Loucy (cell line): Measurements from ENCODE around the gene IDH3G.

ENCODE experiments used
- H2AFZ ChIP-seq: fragments of 200-600 bp; sonication (generic); 2 replicates; pipeline ENCODE4 v1.6.0; 2016; ENCODE audit warnings: antibody characterized with exemption, mild to moderate bottlenecking, low read length, moderate library complexity
- H3F3A ChIP-seq: fragments of 200-600 bp; 2 replicates; pipeline ENCODE4 v1.6.0; 2016; ENCODE audit warnings: antibody characterized with exemption, low read depth, mild to moderate bottlenecking
- H3K27me3 ChIP-seq: fragments of 200-600 bp; sonication (generic); 2 replicates; pipeline ENCODE4 v1.6.1; 2014; ENCODE audit warnings: low read length, mild to moderate bottlenecking; ENCODE audit not compliant: insufficient read depth, poor library complexity, severe bottlenecking
- H3K36me3 ChIP-seq: fragments of 200-600 bp; sonication (generic); 2 replicates; pipeline ENCODE4 v1.6.1; 2016; ENCODE audit warnings: low read length; ENCODE audit not compliant: insufficient read depth
- H3K4me1 ChIP-seq: fragments of 200-600 bp; sonication (generic); 2 replicates; pipeline ENCODE4 v1.5.1; 2014; ENCODE audit warnings: low read length, mild to moderate bottlenecking; ENCODE audit not compliant: insufficient read depth, poor library complexity, severe bottlenecking
- H3K4me2 ChIP-seq: fragments of 200-600 bp; sonication (generic); 2 replicates; pipeline ENCODE4 v1.6.0; 2014; ENCODE audit warnings: antibody characterized with exemption, low read length, low read depth, mild to moderate bottlenecking; ENCODE audit not compliant: poor library complexity, severe bottlenecking
- H3K4me3 ChIP-seq: fragments of 200-600 bp; sonication (generic); 2 replicates; pipeline ENCODE4 v1.5.1; 2014; ENCODE audit warnings: low read length, mild to moderate bottlenecking, mixed read lengths; ENCODE audit not compliant: poor library complexity, severe bottlenecking
- H3K79me2 ChIP-seq: fragments of 200-600 bp; sonication (generic); 2 replicates; pipeline ENCODE4 v1.6.1; 2014; ENCODE audit warnings: low read length; ENCODE audit not compliant: insufficient read depth
- H3K9ac ChIP-seq: fragments of 200-600 bp; sonication (generic); 2 replicates; pipeline ENCODE4 v1.6.0; 2014; ENCODE audit warnings: mild to moderate bottlenecking, low read depth, low read length, moderate library complexity; ENCODE audit not compliant: poor library complexity, severe bottlenecking
- H3K9me2 ChIP-seq: fragments of 200-600 bp; sonication (generic); replicated peaks from 2 replicates; pipeline ENCODE4 v1.6.1; 2016; ENCODE audit warnings: low read depth, low read length, mixed read lengths
- H3K9me3 ChIP-seq: fragments of 200-600 bp; sonication (generic); 2 replicates; pipeline ENCODE4 v1.6.1; 2014; ENCODE audit warnings: mild to moderate bottlenecking, antibody characterized with exemption, low read length, low read depth; ENCODE audit not compliant: insufficient read depth
- H4K20me1 ChIP-seq: fragments of 200-600 bp; sonication (generic); 2 replicates; pipeline ENCODE4 v1.6.0; 2014; ENCODE audit warnings: antibody characterized with exemption, low read length, mild to moderate bottlenecking; ENCODE audit not compliant: insufficient read depth, poor library complexity, severe bottlenecking
- EZH2phosphoT487 ChIP-seq: fragments of 200-600 bp; IDR thresholded peaks from 2 replicates; pipeline ENCODE4 v1.6.1; 2018; ENCODE audit warnings: antibody characterized with exemption, mild to moderate bottlenecking, moderate library complexity, borderline replicate concordance
- TF ChIP-seq, protein P1 (sequence below): fragments of 200-600 bp; sonication (generic); conservative IDR thresholded peaks from 2 replicates; pipeline ENCODE4 v1.5.1; 2014; ENCODE audit warnings: mild to moderate bottlenecking, antibody characterized with exemption, low read length

Gene IDH3G

GRCh38 chrX:153827903-153828302 lies 33.7 kb upstream of the IDH3G start:
- no peak overlapping the region for H3K9ac ChIP-seq
- H3K9me3 ChIP-seq = no peaks in the 10 kb centered on the region
- no peaks in the 10 kb centered on the region for H3K36me3 ChIP-seq
- no peaks in the 10 kb centered on the region for H3K79me2 ChIP-seq
- no peaks in the 10 kb centered on the region for H3F3A ChIP-seq
- peaks cover 4% of the 10 kb centered on the region for H3K4me1 ChIP-seq
- no peak overlapping the region for H2AFZ ChIP-seq
- TF ChIP-seq, protein P1, sequence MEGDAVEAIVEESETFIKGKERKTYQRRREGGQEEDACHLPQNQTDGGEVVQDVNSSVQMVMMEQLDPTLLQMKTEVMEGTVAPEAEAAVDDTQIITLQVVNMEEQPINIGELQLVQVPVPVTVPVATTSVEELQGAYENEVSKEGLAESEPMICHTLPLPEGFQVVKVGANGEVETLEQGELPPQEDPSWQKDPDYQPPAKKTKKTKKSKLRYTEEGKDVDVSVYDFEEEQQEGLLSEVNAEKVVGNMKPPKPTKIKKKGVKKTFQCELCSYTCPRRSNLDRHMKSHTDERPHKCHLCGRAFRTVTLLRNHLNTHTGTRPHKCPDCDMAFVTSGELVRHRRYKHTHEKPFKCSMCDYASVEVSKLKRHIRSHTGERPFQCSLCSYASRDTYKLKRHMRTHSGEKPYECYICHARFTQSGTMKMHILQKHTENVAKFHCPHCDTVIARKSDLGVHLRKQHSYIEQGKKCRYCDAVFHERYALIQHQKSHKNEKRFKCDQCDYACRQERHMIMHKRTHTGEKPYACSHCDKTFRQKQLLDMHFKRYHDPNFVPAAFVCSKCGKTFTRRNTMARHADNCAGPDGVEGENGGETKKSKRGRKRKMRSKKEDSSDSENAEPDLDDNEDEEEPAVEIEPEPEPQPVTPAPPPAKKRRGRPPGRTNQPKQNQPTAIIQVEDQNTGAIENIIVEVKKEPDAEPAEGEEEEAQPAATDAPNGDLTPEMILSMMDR = no peak
- no peak for TF ChIP-seq EZH2phosphoT487
- no peaks in the 10 kb centered on the region for H4K20me1 ChIP-seq
- H3K27me3 ChIP-seq = no peaks in the 10 kb centered on the region
- H3K4me3 ChIP-seq = no peak overlapping the region
- no peaks in the 10 kb centered on the region for H3K9me2 ChIP-seq
- H3K4me2 ChIP-seq = no peak overlapping the region

- Histone ChIP-seq H3K36me3 (no peaks in the 10 kb centered on the region), H3K4me3 (no peak overlapping the region), H3K27me3 (no peaks in the 10 kb centered on the region), H3K9ac (no peak overlapping the region), H3F3A (no peaks in the 10 kb centered on the region), H4K20me1 (no peaks in the 10 kb centered on the region), H3K4me2 (no peak overlapping the region), H2AFZ (no peak overlapping the region), H3K79me2 (no peaks in the 10 kb centered on the region), H3K9me2 (no peaks in the 10 kb centered on the region), H3K4me1 (peaks cover 11% of the 10 kb centered on the region), H3K9me3 (no peaks in the 10 kb centered on the region)
- TF ChIP-seq EZH2phosphoT487 = no peak
- TF ChIP-seq, protein P1 = no peak
These were observed 32.8 kb upstream of the IDH3G start for GRCh38 chrX:153827016-153827415.

DNA sequence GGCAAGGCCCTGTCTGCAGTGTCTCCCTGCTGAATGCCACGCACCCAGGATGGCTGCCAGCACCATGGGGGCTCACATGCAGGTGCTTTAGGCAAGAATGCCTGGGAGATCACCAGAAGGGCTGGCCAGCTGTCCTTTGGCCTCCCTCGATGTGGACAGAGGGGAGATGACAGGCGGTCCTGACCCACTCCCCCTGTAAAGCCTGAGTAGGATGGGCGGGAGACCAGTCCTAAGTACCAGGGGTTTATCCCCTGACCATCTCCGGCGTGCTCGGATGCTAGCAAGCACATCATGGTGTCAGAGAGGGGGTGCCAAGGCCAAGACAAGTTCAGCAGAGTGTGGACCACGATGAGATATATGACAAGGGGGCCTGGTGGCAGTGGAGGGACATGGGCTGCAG lies 30.9 kb upstream of the IDH3G start:
- Histone ChIP-seq H2AFZ (no peak overlapping the region), H3K4me1 (peaks cover 25% of the 10 kb centered on the region), H4K20me1 (no peaks in the 10 kb centered on the region), H3K4me3 (no peak overlapping the region), H3K79me2 (no peaks in the 10 kb centered on the region), H3K36me3 (no peaks in the 10 kb centered on the region), H3K9ac (no peak overlapping the region), H3K9me2 (no peaks in the 10 kb centered on the region), H3K27me3 (no peaks in the 10 kb centered on the region), H3K4me2 (no peak overlapping the region), H3K9me3 (no peaks in the 10 kb centered on the region), H3F3A (no peaks in the 10 kb centered on the region)
- no peak for TF ChIP-seq EZH2phosphoT487
- TF ChIP-seq, protein P1 = no peak
